GM23248 (cell line): ENCODE data around the gene SLC25A11.

ENCODE experiments used
- EZH2 ChIP-seq: fragments of 200-600 bp; sonication (generic); IDR thresholded peaks from 2 replicates; pipeline ENCODE4 v1.6.1; 2018; ENCODE audit warnings: antibody characterized with exemption, mild to moderate bottlenecking; ENCODE audit not compliant: insufficient read depth, poor library complexity, severe bottlenecking
- EZH2phosphoT487 ChIP-seq: fragments of 200-600 bp; sonication (generic); IDR thresholded peaks from 2 replicates; pipeline ENCODE4 v1.6.1; 2018; ENCODE audit warnings: antibody characterized with exemption, moderate library complexity, mild to moderate bottlenecking, low read depth; ENCODE audit not compliant: insufficient read depth

DNA sequence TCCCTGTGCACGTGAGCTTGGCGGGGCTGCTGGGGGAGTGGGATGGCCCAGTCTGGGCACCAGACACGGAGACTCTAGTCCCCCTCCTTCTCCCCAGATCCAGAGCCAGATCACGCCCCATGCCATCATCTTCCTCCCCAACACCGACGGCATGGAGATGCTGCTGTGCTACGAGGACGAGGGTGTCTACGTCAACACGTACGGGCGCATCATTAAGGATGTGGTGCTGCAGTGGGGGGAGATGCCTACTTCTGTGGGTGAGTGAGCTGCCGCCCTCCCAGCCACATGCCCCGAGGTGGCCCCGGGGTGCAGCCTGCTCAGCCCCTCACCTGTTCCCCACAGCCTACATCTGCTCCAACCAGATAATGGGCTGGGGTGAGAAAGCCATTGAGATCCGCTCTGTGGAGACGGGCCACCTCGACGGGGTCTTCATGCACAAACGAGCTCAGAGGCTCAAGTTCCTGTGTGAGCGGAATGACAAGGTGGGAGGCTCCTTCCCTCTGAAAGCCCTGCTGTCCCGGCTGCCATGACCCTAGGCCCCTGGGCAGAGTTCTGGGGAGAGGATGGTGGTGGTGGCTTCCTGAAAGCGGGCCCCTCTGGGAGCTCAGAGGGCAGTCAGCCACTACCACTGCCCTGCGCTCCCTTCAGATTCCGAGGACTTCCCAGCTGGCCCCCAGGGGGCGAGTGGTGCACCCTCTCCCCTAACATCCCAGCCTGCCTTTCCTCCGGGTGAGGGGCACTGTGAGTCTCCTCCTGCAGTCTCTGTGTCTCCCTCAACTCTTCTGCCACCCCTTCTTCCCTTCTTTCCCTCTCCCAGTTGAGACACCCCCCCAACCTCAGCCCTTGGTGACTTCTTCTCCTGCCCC is 43.3 kb downstream of the SLC25A11 start:
- TF ChIP-seq EZH2 (no peak), EZH2phosphoT487 (no peak)
